GM19099 (cell line): ENCODE measurements around the gene HK3.

Experiments used
- POLR2A ChIP-seq: IDR thresholded peaks from 3 replicates; pipeline ENCODE4 v1.6.1; 2011; ENCODE audit warnings: low read depth; ENCODE audit not compliant: insufficient read length; ENCODE audit errors: extremely low read depth

The HK3 gene

DNA sequence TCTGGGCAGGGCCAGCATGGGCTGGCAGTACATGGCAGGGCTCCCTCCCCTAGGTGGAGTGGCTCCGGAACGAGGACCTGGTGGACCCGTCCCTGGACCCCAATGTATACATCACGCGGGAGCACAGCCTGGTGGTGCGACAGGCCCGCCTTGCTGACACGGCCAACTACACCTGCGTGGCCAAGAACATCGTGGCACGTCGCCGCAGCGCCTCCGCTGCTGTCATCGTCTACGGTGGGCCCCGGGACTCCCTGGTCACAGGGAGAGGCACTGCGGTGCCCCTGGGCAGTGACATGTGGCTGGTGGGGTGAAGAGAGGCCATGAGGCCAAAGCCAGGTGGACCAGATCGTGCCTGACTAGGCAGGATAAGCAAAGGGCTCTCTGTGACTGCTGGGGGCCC lies 30.4 kb downstream of the HK3 start:
- no peak for TF ChIP-seq POLR2A

DNA sequence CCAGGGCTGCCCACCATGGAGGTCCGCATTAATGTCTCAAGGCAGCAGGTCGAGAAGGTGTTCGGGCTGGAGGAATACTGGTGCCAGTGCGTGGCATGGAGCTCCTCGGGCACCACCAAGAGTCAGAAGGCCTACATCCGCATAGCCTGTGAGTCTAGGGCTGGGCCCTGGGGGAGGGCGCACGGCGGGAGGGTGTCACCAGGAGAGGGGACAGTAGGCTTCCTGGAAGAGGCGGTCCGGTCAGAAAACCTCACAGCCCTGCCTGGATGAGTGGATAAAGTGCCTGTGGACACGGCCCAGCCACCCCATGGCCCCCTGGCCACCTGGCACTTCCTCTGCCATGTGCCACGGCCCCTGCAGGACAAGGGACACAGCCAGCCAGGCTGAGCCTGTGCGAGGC lies 31.0 kb downstream of the HK3 start:
- no peak for TF ChIP-seq POLR2A

DNA sequence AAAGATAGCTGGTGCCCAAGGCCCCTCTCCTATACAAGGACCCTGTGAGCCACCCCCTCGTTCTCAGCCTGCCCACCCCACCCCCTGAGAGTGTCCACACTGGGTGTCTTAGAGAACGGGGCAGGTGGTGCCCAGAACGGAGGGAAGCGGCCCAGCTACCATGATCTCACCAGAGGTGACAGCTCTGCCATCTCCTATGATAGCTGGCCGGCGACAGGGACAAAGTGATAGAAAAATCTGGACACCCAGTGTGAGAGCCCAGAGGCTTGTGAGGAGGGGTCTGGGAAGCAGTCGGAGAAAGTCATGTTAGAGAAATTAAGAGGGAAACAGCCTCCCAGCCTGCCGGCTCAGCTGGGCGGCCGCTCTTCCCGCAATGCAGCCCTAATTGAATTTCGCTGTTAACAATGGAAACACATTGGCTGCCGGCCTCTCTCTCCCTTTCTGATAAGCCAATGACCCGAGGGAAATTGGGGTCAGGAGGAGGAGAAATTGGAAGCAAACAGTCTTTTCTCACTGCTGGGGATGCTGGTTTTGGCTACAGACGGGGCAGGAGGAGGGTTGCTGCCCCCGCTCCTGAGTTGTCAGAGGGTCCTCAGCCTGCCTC lies 32.3 kb downstream of the HK3 start:
- no peak for TF ChIP-seq POLR2A

DNA sequence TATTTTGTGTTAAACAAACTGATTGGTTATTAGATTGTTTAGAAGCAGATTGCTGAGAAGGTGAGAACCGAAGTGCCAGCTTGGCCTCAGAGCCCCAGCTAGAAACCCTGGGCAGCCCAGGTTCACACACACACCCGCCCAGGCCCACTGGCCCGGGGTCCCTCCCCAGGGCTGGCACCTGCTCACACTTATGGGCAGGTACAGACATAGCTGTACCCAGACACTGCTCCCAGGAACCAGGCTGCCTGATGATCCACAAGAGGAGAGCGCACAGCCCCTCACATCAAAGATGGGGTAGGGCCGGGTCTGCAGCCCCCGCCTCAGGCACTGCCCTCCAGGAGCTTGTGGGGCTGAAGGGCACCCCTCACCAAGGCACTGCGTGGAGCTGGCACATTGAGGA lies 33.2 kb downstream of the HK3 start:
- no peak for TF ChIP-seq POLR2A

DNA sequence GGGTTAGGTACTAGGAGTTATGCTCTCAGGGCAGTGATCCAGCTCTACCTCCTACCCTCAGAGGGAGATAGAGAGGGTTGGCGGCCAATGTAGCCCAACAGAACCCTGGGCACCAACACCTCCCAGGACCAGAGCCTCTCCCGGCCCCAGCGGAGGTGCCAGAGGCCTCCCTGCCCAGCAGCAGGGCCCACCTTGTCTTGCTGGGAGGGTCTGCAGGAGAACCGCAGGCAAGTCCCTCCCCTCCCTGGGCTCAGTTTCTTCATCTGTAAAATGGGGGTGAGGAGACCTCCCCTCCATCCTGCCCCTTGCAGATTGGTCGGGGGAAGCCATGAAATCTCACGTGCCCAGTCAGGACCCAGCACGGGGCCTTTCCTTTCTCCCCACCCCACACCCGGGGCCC lies 34.4 kb downstream of the HK3 start:
- TF ChIP-seq POLR2A: no peak

DNA sequence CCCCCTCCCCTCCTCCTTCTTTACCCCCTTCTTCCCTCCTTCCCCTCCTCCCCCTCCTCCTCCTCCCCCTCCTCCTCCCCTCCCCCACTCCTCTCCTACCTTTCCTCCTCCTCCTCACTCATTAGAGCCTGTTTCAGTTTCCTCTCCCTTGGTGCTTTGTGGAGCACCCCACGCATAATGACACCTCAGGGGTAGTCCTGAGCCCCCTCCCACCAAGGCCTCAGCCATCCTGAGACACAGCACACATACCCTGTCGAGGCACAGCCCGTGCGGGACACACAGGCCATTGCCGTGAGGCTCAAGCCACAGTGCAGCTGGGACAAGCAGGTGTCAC lies 35.4 kb downstream of the HK3 start:
- no peak for TF ChIP-seq POLR2A

DNA sequence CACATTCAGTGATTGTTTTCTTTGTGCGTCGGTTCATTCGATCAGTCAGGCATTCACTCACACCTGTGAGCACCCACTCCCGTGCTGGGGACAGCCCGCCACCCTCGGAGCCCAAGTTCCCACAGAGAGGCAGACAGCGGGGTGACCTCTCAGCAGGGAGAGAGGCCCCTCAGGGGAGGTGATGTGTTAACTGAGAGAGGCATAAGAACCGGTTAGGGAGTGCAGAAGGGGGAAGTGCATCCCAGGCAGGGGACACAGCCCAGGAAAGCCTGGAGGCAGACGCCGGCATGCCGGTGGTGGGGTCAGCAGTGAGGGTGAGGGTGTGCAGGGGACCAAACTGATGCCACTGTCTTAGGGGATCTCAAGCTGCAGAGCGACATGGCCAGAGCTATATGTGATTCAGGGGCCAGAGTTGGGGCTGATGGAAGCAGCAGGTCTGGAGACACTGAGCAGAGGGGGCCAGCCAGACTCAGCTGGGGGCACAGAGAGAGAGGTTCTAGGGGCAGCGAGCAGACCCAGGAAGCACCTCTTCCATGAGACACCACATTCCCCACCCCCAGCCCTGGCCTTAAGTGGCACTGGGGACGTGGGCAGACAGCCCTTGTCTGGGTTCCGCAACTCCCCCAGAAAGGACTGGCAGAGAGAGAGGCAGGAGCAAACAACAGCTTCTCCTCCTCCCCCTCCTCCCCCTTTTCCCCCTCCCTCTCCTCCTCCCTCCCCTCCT lies 35.9 kb downstream of the HK3 start:
- no peak for TF ChIP-seq POLR2A

DNA sequence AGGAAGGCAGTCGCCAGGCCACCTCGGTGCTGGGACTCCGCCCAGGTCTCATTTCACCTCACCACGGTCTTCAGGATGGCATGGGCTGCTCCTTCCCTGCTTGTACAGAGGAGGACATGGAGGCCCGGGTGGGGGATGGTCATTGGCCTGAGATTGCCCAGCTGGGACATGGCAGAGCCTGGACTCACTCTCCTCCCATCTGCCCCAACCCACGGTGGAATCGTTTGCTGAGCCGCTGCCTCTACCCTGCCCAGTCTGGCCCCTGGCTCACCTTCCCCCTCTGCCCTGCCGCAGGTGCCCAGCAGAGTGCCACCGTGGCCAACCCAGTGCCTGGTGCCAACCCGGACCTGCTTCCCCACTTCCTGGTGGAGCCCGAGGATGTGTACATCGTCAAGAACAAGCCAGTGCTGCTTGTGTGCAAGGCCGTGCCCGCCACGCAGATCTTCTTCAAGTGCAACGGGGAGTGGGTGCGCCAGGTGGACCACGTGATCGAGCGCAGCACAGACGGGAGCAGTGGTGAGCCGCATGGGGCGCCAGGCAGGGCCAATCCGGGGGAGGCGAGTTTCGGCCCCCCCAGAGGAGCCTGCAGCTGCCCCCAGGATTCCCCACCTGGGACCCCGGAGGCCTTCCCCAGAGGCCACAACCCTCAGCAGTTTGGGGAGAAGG lies 36.7 kb downstream of the HK3 start:
- no peak for TF ChIP-seq POLR2A

DNA sequence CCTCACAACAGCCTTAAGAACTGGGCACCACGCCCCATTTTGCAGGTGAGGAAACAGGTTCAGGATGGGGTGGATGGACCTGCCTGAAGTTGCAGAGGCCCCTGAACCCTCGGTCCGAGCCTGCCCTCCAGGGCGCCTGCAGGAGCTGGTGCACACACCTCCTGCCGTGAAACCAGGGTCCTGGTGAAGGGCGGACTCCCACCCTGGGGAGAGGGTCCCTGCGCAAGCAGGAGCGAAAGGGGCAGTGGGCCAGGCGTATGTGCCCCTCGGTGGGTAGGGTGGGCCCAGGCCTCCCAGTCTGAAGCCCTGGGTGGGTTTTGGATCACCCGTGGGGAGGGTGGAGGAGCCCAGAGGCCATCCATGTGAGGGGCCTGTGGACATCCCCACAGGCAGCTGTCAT lies 37.9 kb downstream of the HK3 start:
- no peak for TF ChIP-seq POLR2A

DNA sequence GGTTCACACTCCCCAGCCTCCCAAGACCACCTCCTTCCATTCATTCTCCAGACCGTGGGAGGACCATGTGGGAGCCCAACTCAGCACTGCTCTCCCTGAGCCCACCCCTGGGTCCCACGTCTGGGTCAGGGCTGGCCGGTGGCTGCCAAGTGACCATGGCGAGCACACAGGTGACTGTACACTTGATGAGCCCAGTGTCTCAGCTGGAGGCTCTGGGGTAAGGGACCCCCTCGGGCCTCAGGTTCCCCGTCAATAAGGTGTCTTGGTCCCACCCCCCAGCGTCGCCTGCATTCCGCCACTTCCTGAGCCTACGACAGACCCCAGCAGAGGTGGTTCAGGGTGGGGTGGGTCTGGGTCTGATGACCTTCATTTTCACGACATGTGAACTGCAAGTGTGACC lies 38.8 kb downstream of the HK3 start:
- TF ChIP-seq POLR2A: no peak

DNA sequence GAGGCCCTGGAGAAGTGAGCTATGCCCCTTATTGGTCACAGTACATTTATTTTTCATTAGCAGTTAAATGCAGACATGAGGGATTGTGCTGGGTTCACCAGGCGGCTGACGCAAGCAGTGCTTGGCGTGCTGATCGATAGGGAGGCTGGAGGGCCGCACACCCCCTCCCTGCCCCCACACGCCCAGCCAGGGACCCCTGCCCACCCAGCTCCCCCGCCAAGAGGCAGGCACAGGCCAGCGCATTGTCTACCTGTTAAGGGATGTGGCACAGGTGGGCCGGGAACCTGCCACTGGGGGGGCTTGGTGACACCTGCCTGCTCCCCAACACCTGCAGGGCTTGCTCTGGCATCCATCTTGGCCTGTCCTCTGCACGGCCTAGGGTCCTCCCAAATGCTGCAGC lies 39.2 kb downstream of the HK3 start:
- no peak for TF ChIP-seq POLR2A

DNA sequence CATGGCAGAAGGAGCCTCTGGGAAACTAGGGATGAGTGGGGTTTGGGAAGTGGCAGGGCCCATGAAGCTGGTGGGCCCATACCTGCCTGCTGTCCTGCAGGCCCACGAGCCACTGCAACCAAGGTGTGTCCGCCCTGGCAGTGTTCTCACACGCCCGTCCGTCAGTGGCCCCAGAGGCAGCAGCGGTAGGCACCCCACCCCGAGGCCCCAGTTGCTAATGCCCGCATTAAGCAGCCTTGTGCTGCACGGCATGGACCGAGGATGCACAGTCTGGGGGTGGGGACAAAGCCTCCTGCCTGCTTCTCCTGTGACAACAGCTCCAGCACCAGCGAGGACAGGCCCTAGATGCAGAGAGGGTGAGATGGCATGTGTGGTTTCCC lies 41.3 kb downstream of the HK3 start:
- TF ChIP-seq POLR2A: no peak

DNA sequence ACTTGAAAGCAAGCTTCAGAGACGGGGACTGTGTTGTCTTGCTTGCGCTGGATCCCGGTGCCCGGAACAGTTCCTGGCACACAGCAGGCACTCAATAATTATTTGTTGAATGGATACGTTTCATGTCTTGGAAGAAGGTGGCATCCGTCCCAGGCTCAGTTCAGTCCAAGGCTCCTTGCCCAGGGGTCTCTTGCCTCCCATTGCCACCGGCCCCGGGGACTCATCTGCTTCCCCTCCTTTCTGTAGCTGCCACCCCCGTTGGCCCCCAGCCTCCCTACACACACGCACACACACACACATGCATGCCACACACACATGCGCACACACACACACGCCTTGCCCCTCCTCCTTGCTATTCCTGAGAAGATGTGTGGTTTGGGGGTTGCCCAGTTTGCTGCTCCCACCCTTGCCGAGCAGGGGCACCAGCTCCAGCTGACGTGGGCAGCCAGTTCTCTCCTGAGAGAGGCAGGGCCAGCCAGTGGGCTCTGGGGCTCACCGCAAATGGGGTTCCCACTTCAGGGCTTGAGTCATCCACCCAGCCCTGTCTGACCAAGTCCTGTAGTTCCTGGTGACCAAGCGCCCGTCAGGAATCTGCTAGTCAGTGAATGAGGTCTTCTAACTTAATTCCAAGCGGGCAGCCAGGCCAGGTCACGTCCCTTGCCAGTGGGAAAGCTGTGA lies 41.8 kb downstream of the HK3 start:
- TF ChIP-seq POLR2A: no peak

DNA sequence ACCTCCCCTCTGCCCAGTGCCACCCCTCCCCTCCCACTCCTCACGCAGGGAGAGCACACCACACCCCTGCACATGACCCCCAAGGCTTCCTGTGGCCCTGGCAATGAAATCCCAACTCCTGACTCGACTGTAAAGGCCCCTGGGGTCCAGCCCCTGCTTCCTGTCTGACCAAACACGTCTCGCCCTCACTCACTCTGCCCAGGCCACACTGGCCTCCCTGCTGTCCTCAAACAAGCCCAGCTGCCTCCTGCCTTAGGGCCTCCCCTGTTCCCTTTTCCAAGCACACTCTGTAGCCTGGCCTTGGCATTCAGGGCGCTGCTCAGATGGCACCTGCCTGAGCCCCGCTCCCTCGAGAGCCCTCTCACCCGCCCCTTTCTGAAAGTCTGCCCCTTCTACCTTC lies 42.4 kb downstream of the HK3 start:
- no peak for TF ChIP-seq POLR2A

DNA sequence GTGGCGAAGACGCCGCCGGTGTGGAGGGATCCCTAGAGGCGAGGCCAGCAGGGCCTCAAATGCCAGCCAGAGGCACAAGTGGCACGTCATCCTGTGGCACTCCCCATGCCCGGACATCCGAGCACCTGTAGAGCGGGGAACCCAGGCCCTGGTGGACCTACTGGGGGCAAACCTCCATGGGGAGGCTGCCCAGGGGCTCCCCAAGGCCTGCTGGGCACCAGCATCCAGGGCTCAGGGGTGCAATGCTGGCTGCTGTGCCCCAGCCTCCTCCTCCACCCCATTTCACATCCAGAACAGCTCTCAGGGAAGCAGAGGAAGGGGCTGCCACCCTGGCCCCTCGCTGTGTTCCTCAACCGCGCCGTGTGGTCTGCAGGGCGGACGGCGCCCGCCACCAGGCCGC lies 43.5 kb downstream of the HK3 start:
- TF ChIP-seq POLR2A: no peak

DNA sequence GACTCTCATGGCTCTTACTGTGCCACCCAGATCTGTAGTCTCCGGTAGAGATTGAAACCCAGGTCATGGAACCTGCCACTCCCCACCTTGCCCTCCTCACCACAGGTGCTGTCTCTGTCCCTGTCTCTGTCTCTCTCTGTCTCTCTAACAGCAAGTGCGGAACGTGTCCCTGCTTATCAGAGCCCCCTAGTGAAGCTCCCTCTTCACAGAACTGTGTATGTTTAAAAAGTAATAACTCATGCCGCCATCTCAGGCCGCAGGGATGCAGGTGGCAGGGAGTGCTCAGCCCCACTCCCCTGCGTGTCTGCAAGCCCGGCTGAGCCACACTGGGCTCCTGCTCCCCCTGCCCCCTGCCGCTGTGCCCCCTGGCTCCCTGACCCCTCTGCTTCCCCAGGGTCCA lies 45.0 kb downstream of the HK3 start:
- TF ChIP-seq POLR2A: no peak
